A549 (cell line): Measurements from ENCODE around the gene MAP3K15.

Source experiments
- MAZ ChIP-seq: fragments of 150-350 bp; IDR thresholded peaks from 2 replicates; pipeline ENCODE4 v1.6.1; 2014; ENCODE audit warnings: antibody characterized with exemption, low read depth, low read length, borderline replicate concordance
- POLR2A ChIP-seq: IDR thresholded peaks from 2 replicates; pipeline ENCODE4 v1.6.1; 2012; ENCODE audit warnings: mild to moderate bottlenecking, low read length
- RFX5 ChIP-seq: fragments of 450-650 bp; IDR thresholded peaks from 2 replicates; pipeline ENCODE4 v1.7.1; 2014; ENCODE audit warnings: antibody characterized with exemption, mild to moderate bottlenecking, moderate library complexity
- RNF2 ChIP-seq: fragments of 200-600 bp; sonication (generic); IDR thresholded peaks from 2 replicates; pipeline ENCODE4 v1.6.1; 2016; ENCODE audit warnings: low read depth, mild to moderate bottlenecking, antibody characterized with exemption, moderate library complexity, borderline replicate concordance
- SMC3 ChIP-seq: fragments of >200 bp; sonication (Bioruptor Twin); formaldehyde crosslinking; IDR thresholded peaks from 3 replicates; pipeline ENCODE4 v1.6.1; 2018; ENCODE audit warnings: inconsistent platforms
- TF ChIP-seq, protein P1 (sequence below): fragments of >200 bp; sonication (Bioruptor Twin); formaldehyde crosslinking; IDR thresholded peaks from 3 replicates; pipeline ENCODE4 v1.5.1; 2016
- TF ChIP-seq, protein P2 (sequence below): fragments of 150-350 bp; IDR thresholded peaks from 2 replicates; pipeline ENCODE4 v1.6.1; 2014; ENCODE audit warnings: low read depth, mild to moderate bottlenecking, low read length

DNA sequence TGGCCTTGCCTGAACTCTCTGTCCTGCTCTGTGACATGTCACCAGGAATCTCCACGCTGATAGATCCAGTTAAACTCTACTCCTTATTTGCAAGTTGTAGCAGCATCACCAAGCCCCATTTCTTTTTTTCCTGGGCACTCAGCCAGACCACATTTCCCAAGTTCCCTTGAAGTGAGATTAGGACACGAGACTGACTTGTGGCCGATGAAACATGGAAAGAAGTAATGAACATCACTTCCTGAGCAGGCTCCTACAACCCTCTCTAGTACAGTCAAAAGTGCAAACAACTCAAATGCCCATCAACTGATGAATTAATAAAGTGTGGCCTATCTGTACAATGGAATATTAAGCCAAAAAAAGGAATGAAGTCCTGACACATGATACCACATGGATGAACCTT, 74.6 kb downstream of the MAP3K15 start:
- TF ChIP-seq, protein P1, sequence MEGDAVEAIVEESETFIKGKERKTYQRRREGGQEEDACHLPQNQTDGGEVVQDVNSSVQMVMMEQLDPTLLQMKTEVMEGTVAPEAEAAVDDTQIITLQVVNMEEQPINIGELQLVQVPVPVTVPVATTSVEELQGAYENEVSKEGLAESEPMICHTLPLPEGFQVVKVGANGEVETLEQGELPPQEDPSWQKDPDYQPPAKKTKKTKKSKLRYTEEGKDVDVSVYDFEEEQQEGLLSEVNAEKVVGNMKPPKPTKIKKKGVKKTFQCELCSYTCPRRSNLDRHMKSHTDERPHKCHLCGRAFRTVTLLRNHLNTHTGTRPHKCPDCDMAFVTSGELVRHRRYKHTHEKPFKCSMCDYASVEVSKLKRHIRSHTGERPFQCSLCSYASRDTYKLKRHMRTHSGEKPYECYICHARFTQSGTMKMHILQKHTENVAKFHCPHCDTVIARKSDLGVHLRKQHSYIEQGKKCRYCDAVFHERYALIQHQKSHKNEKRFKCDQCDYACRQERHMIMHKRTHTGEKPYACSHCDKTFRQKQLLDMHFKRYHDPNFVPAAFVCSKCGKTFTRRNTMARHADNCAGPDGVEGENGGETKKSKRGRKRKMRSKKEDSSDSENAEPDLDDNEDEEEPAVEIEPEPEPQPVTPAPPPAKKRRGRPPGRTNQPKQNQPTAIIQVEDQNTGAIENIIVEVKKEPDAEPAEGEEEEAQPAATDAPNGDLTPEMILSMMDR, result no peak
- no peak for TF ChIP-seq RFX5
- TF ChIP-seq MAZ, result no peak
- TF ChIP-seq RNF2, result no peak
- no peak for TF ChIP-seq POLR2A
- no peak for TF ChIP-seq SMC3
- TF ChIP-seq, protein P2, sequence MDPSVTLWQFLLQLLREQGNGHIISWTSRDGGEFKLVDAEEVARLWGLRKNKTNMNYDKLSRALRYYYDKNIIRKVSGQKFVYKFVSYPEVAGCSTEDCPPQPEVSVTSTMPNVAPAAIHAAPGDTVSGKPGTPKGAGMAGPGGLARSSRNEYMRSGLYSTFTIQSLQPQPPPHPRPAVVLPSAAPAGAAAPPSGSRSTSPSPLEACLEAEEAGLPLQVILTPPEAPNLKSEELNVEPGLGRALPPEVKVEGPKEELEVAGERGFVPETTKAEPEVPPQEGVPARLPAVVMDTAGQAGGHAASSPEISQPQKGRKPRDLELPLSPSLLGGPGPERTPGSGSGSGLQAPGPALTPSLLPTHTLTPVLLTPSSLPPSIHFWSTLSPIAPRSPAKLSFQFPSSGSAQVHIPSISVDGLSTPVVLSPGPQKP, result no peak
